K562 (cell line): ENCODE measurements around the gene CD69. TPM values are rescaled to one million over a fixed set of nuclear protein-coding genes. Genes with fewer than 3 reads are reported as not detected.
A peak's percentile ranks its signal among the peaks of the same experiment; 100 is the strongest.

Experiments used
- GATAD2B ChIP-seq: fragments of 450-650 bp; IDR thresholded peaks from 2 replicates; pipeline ENCODE4 v1.6.1; 2017; ENCODE audit warnings: mild to moderate bottlenecking, borderline replicate concordance
- NCOA1 ChIP-seq: fragments of 450-650 bp; IDR thresholded peaks from 2 replicates; pipeline ENCODE4 v1.6.1; 2016; ENCODE audit warnings: low read depth
- NFYB ChIP-seq: IDR thresholded peaks from 2 replicates; pipeline ENCODE4 v1.6.1; 2011; ENCODE audit warnings: mild to moderate bottlenecking, moderate library complexity; ENCODE audit not compliant: insufficient read length; ENCODE audit errors: extremely low read depth
- POLR2AphosphoS5 ChIP-seq: IDR thresholded peaks from 2 replicates; pipeline ENCODE4 v1.6.1; 2011; ENCODE audit warnings: mild to moderate bottlenecking, low read depth, low read length, moderate library complexity; ENCODE audit not compliant: control insufficient read depth, insufficient read depth
- SMARCC2 ChIP-seq: fragments of 450-650 bp; IDR thresholded peaks from 2 replicates; pipeline ENCODE4 v1.6.1; 2017; ENCODE audit warnings: antibody characterized with exemption, moderate library complexity, mild to moderate bottlenecking, low read depth
- ZNF316 ChIP-seq: fragments of 450-650 bp; IDR thresholded peaks from 2 replicates; pipeline ENCODE4 v1.6.1; 2016
- ZNF561 ChIP-seq: fragments of 450-650 bp; formaldehyde crosslinking; conservative IDR thresholded peaks from 2 replicates; pipeline ENCODE4 v1.4.0; 2020; ENCODE audit warnings: mild to moderate bottlenecking, moderate library complexity
- polyA plus RNA-seq, 8 experiments: library from polyadenylated mRNA; depleted of rRNA in 4 of 8; stranded (reverse) in 5 of 8; unstranded in 3 of 8; fragments of >200 nt; fragmentation: Nextera tagmentation in 2 of 8; fragmentation: Illumina TruSeq in 1 of 8; extraction: Ambion mirVana in 2 of 8; extraction: Trizol in 1 of 8; gene quantifications; 2 replicates each; pipeline versions ENCODE4 v1.2.1 to v1.2.3, GENCODE V29; 2011 to 2014; ENCODE audit warnings: inconsistent platforms in 1 of 8, missing spikeins in 1 of 8
- total RNA-seq, 7 experiments: library from RNA; depleted of rRNA in 6 of 7; stranded (reverse); fragments of >200 nt in 6 of 7; fragmentation: Illumina TruSeq in 2 of 7; extraction: Trizol in 2 of 7; gene quantifications; 2 replicates each; pipeline versions ENCODE4 v1.2.1 to v1.2.3, GENCODE V29; 2011 to 2021; ENCODE audit warnings: low replicate concordance in 1 of 7
- TF ChIP-seq, protein P1 (sequence below): fragments of 450-650 bp; IDR thresholded peaks from 2 replicates; pipeline ENCODE4 v1.6.1; 2017; ENCODE audit warnings: antibody characterized with exemption, mild to moderate bottlenecking
- TF ChIP-seq, protein P2 (sequence below): fragments of 150-350 bp; conservative IDR thresholded peaks from 2 replicates; pipeline ENCODE4 v1.6.1; 2014; ENCODE audit warnings: low read length
- TF ChIP-seq, protein P3 (sequence below), 2 experiments: fragments of 450-650 bp; conservative IDR thresholded peaks; 2 replicates each; pipeline ENCODE4 v1.6.1; 2017; ENCODE audit warnings: mild to moderate bottlenecking in 2 of 2, moderate library complexity in 2 of 2
- TF ChIP-seq, protein P4 (sequence below), 2 experiments: fragments of 450-650 bp; IDR thresholded peaks; 2 replicates each; pipeline ENCODE4 v1.6.1; 2016
- TF ChIP-seq, protein P5 (sequence below), 2 experiments: fragments of 450-650 bp in 1 of 2; IDR thresholded peaks; 2 replicates each; pipeline ENCODE4 v1.6.1; 2011 to 2017; ENCODE audit warnings: low read depth in 2 of 2, antibody characterized with exemption in 1 of 2, borderline replicate concordance in 1 of 2, low read length in 1 of 2, mild to moderate bottlenecking in 1 of 2, mixed read lengths in 1 of 2; ENCODE audit not compliant: control insufficient read depth in 1 of 2
- TF ChIP-seq, protein P6 (sequence below): fragments of 450-650 bp; IDR thresholded peaks from 2 replicates; pipeline ENCODE4 v1.6.1; 2016; ENCODE audit warnings: missing biosample characterization, missing genetic modification characterization

The CD69 gene
- total and polyA plus RNA-seq, 9 of the 15 experiments (the other 6 are each of a cell fraction or from before 2014, with no cell fraction given), result 11.7 to 243 (median 54.4) TPM

DNA sequence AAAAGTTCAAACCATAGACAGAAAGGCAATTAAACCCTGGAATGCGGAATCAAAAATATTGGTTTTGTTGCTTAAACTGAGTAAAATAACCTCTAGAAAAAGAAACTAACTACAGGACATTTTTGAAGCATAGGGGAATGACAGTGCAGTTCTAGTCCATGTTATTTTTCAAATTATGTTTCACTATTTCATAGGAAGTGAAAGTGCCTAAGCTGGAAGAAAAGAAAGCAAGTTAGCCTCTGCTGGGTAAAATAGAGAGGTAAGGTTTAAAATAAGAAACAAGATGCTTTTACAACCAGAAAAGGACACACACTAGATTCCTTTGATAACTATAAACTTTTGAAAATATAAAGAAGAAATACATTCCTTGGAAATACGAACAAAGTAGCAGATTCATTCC lies 28.9 kb downstream of the CD69 start (continued):
- TF ChIP-seq, protein P1, sequence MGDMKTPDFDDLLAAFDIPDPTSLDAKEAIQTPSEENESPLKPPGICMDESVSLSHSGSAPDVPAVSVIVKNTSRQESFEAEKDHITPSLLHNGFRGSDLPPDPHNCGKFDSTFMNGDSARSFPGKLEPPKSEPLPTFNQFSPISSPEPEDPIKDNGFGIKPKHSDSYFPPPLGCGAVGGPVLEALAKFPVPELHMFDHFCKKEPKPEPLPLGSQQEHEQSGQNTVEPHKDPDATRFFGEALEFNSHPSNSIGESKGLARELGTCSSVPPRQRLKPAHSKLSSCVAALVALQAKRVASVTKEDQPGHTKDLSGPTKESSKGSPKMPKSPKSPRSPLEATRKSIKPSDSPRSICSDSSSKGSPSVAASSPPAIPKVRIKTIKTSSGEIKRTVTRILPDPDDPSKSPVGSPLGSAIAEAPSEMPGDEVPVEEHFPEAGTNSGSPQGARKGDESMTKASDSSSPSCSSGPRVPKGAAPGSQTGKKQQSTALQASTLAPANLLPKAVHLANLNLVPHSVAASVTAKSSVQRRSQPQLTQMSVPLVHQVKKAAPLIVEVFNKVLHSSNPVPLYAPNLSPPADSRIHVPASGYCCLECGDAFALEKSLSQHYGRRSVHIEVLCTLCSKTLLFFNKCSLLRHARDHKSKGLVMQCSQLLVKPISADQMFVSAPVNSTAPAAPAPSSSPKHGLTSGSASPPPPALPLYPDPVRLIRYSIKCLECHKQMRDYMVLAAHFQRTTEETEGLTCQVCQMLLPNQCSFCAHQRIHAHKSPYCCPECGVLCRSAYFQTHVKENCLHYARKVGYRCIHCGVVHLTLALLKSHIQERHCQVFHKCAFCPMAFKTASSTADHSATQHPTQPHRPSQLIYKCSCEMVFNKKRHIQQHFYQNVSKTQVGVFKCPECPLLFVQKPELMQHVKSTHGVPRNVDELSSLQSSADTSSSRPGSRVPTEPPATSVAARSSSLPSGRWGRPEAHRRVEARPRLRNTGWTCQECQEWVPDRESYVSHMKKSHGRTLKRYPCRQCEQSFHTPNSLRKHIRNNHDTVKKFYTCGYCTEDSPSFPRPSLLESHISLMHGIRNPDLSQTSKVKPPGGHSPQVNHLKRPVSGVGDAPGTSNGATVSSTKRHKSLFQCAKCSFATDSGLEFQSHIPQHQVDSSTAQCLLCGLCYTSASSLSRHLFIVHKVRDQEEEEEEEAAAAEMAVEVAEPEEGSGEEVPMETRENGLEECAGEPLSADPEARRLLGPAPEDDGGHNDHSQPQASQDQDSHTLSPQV, result 0 out of 2 replicates have a peak, but pooled peaks have one; percentile 27
- TF ChIP-seq SMARCC2 (0 out of 2 replicates have a peak, but pooled peaks have one; percentile 21), NCOA1 (no peak), GATAD2B (no peak), POLR2AphosphoS5 (no peak), ZNF561 (CRISPR knock-in tag) (no peak), ZNF316 (peak; percentile 76), NFYB (no peak)
- TF ChIP-seq, protein P2, sequence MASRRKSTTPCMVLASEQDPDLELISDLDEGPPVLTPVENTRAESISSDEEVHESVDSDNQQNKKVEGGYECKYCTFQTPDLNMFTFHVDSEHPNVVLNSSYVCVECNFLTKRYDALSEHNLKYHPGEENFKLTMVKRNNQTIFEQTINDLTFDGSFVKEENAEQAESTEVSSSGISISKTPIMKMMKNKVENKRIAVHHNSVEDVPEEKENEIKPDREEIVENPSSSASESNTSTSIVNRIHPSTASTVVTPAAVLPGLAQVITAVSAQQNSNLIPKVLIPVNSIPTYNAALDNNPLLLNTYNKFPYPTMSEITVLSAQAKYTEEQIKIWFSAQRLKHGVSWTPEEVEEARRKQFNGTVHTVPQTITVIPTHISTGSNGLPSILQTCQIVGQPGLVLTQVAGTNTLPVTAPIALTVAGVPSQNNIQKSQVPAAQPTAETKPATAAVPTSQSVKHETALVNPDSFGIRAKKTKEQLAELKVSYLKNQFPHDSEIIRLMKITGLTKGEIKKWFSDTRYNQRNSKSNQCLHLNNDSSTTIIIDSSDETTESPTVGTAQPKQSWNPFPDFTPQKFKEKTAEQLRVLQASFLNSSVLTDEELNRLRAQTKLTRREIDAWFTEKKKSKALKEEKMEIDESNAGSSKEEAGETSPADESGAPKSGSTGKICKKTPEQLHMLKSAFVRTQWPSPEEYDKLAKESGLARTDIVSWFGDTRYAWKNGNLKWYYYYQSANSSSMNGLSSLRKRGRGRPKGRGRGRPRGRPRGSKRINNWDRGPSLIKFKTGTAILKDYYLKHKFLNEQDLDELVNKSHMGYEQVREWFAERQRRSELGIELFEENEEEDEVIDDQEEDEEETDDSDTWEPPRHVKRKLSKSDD, result no peak
- TF ChIP-seq, protein P3, sequence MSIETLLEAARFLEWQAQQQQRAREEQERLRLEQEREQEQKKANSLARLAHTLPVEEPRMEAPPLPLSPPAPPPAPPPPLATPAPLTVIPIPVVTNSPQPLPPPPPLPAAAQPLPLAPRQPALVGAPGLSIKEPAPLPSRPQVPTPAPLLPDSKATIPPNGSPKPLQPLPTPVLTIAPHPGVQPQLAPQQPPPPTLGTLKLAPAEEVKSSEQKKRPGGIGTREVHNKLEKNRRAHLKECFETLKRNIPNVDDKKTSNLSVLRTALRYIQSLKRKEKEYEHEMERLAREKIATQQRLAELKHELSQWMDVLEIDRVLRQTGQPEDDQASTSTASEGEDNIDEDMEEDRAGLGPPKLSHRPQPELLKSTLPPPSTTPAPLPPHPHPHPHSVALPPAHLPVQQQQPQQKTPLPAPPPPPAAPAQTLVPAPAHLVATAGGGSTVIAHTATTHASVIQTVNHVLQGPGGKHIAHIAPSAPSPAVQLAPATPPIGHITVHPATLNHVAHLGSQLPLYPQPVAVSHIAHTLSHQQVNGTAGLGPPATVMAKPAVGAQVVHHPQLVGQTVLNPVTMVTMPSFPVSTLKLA (conservative IDR thresholded peaks at IDR 0.05), result no peak
- TF ChIP-seq, protein P4, sequence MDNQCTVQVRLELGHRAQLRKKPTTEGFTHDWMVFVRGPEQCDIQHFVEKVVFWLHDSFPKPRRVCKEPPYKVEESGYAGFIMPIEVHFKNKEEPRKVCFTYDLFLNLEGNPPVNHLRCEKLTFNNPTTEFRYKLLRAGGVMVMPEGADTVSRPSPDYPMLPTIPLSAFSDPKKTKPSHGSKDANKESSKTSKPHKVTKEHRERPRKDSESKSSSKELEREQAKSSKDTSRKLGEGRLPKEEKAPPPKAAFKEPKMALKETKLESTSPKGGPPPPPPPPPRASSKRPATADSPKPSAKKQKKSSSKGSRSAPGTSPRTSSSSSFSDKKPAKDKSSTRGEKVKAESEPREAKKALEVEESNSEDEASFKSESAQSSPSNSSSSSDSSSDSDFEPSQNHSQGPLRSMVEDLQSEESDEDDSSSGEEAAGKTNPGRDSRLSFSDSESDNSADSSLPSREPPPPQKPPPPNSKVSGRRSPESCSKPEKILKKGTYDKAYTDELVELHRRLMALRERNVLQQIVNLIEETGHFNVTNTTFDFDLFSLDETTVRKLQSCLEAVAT (IDR thresholded peaks at IDR 0.05), result no peak
- TF ChIP-seq, protein P5, sequence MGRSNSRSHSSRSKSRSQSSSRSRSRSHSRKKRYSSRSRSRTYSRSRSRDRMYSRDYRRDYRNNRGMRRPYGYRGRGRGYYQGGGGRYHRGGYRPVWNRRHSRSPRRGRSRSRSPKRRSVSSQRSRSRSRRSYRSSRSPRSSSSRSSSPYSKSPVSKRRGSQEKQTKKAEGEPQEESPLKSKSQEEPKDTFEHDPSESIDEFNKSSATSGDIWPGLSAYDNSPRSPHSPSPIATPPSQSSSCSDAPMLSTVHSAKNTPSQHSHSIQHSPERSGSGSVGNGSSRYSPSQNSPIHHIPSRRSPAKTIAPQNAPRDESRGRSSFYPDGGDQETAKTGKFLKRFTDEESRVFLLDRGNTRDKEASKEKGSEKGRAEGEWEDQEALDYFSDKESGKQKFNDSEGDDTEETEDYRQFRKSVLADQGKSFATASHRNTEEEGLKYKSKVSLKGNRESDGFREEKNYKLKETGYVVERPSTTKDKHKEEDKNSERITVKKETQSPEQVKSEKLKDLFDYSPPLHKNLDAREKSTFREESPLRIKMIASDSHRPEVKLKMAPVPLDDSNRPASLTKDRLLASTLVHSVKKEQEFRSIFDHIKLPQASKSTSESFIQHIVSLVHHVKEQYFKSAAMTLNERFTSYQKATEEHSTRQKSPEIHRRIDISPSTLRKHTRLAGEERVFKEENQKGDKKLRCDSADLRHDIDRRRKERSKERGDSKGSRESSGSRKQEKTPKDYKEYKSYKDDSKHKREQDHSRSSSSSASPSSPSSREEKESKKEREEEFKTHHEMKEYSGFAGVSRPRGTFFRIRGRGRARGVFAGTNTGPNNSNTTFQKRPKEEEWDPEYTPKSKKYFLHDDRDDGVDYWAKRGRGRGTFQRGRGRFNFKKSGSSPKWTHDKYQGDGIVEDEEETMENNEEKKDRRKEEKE (IDR thresholded peaks at IDR 0.05; ENCODE audit: borderline replicate concordance in 1 of 2, control insufficient read depth in 1 of 2, low read depth in 2 of 2, low read length in 1 of 2), result no peak
- TF ChIP-seq, protein P6, sequence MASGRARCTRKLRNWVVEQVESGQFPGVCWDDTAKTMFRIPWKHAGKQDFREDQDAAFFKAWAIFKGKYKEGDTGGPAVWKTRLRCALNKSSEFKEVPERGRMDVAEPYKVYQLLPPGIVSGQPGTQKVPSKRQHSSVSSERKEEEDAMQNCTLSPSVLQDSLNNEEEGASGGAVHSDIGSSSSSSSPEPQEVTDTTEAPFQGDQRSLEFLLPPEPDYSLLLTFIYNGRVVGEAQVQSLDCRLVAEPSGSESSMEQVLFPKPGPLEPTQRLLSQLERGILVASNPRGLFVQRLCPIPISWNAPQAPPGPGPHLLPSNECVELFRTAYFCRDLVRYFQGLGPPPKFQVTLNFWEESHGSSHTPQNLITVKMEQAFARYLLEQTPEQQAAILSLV (tag), result no peak
